HT1080 (cell line): Measurements from ENCODE around the gene ELFN1. TPM values are rescaled to one million over a fixed set of nuclear protein-coding genes. Genes with fewer than 3 reads are reported as not detected.

Source experiments
- DNase-seq: peaks from one replicate; pipeline ENCODE4 v3.0.0-alpha.2; 2015; ENCODE audit warnings: low read depth
- total RNA-seq: library from RNA; depleted of rRNA; stranded (reverse); fragments of >200 nt; shearing (Covaris generic); gene quantifications from 2 replicates; pipeline ENCODE4 v1.2.3, GENCODE V29; 2014

The ELFN1 gene
- total RNA-seq, 1 experiment from 2014 or later: 11.1 TPM

DNA sequence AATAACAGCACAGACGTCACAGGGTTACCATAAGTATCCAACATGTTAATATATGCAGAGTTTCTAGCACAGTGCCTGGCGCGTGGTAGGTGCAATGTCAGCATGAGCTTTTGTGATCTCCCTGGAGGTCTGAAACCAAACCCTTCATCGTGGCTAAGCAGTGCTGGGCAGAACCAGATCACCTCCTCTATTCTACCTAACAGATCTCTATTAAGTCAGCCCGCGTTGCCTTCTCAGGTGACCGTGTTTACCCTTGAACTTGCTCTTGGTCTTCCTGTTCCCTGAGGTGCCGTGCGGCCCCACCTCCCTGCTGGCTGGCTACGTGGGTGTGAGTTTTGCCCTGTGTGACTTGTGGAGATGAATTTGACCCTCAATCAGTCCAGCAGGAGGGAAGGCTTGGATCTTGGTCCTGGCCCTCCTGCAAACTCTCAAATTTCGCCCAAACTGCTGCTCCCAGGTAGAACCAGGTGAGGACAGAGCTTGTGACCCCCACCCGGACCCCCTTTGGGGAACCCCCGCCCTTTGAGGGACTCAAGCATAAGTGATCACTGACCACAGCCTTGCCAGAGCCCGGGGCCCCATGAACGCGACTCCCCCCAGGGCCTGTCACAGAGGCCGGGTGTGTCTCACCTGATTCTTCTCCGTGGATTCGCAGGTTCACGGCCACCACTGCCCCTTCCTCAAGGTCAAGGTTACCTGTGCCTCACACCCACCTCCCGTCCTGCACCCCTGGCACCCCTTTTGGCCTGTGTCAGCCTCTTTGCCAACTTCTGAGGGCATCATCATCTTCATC is 54.2 kb downstream of the ELFN1 start:
- DNase-seq: no peak

- no peak for DNase-seq
Measured at GRCh38 chr7:1725199-1725690, 55.2 kb downstream of the ELFN1 start.

GRCh38 chr7:1725766-1726630 is 55.9 kb downstream of the ELFN1 start:
- DNase-seq: no peak

DNA sequence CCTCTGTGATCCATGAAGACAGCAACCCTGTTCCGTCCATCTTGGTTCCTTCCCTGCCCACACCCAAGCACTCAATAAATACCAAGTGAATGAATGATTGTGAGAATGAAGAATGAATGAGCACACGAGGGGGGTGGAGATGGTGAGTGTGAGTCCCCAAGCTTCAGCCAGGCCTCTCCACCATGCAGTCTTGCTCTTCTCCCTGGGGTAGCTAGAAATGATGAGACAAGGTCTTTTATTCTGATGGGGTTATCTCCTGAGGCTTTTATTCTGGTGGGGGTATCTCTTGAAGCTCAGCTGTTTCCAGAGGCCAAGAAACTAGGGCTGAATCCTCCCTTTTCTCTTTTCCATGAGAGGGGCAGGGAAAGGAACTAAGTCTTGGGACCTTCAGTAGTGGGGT is 57.0 kb downstream of the ELFN1 start:
- DNase-seq: no peak

- DNase-seq: no peak
Measured at GRCh38 chr7:1727812-1728570, 57.9 kb downstream of the ELFN1 start.

GRCh38 chr7:1729183-1729582 is 59.1 kb downstream of the ELFN1 start:
- DNase-seq: no peak

GRCh38 chr7:1729773-1730172 is 59.7 kb downstream of the ELFN1 start:
- DNase-seq: no peak

- no peak for DNase-seq
Measured at GRCh38 chr7:1732072-1732471, 62.0 kb downstream of the ELFN1 start.

DNA sequence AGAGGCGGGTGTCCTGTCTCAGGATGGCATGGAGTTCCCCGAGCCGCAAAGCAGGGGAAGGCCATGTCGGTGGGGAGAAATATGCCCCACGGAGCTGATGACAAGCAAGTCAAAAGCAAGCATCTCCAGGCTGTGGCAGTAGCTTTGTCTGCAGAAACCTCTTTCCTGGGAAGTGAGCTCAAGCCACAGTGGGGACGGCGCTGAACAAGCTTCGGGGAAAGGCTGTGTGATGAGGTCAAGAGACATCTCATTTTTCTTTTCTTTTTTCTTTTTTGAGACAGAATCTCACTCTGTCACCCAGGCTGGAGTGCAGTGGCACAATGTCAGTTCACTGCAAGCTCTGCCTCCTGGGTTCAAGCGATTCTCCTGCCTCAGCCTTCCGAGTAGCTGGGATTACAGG is 62.6 kb downstream of the ELFN1 start:
- DNase-seq: no peak

DNA sequence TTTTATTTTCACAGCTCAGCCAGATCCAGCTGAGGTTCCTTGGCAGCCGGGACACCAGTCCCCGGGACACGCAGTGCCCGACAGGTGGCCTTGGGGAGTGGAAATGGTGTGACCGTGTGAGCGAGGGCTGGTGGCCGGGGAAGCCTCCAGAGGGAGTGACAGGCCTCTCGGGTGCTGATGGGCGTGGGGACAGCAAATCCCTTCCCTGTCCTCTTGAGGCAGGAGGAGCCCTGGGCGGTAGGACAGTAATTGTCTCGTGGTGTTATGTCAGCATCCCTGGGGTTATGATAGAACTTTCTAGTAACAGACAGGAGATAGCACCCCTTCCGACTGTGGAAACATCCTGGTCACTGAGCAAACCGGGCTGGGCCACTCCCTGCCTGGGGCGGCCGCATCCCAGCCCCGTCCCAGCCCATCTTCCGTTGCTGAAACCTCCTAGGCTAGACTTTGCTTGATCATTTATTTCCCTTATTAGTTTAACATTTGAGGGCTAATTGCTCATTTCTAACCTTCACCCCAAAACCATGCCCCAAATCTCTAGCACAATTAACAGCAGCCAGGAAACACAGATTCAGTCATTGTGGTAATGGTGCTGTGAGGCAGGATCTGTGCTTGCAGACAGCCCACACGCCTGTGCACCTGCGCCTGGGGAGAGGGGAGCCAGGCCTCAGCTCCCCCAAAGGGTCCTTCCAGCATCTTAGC is 63.3 kb downstream of the ELFN1 start:
- no peak for DNase-seq

DNA sequence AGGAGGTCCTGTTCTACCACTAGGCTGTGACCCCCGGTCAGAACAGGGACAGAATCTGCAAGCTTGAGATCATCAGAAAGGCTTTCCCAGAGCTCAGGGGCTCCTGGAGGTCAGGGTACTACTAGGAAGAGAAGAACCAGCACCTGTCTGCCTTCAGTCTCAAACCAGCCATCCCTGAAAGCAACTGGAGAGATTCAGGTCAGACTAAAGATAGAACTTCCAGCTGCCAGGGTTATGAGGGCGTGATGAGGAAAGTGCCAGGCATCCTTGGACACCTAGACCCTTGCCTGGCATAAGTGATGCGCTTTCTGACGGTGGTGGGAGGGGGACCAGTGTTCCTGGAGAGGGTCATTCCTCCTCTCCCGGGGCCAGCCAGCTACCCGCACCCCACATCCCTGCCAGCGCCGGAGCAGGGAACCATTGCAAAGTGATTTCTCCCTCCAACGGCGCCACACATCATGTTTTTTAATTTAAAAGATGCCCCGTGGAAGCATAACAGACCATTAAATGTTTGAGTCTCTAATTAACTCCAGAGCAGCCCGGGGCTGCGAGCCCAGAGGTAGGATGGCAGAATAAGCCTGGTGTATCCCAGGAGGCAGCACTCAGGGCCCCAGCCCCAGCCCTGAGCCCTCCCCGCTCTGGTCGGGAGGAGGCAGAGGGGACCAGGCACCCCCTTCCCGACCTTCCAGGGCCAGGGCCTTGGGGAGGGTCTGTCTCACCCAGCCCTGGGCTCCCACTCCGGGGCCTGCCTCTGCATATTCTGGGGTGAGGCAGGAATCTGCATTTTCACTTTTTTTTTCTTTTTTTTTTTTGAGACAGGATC is 64.0 kb downstream of the ELFN1 start:
- no peak for DNase-seq

DNA sequence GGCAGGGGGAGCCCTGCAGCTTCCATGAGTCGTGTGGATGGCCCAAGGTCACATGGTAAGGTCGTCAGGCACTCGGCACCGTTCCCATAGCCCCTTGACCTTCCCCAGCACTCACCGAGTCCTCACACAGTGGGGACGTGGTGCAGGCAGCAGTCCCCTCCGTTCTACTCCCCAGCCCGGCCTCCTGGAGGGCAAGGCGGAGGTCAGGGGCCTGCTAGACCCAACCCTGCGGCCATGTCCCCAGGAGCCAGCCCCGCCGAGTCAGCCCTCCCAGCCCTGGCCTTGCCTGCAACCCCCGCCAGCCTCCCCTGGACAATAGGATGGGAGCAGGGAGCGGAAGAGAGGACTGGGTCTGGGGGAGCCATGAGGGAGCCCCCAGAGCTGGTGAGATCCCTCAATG is 65.2 kb downstream of the ELFN1 start:
- no peak for DNase-seq

DNA sequence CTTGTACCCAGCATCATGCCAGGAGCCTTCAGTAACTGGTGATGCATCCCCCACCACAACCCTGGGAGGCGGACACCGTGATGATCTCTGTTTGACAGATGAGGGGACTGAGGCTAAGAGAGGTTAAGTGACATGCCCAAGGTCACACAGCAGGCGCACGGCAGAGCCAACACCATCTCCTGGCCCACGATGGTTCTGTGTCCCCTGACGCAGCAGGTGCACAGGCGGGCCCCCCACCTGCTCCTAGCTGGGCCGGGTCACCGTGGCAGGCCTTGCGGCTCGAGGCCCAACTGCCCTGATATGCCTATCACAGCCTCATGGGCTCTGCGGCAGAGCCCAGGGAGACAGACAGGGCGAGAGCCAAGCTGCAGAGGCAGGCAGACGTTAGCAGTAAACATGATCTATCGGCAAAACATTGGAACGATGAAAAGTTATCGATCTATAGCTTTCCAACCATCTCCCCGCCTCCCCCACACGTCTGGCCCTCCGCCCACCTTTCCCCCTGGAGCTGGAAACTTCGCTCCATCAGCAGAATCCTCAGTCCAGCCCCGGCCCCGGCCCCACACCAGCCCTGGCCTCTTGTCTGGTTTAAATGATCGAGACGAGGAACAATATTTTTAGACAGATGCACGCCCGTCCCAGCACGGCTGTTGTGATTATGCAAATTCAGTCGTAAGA is 65.9 kb downstream of the ELFN1 start:
- no peak for DNase-seq

DNA sequence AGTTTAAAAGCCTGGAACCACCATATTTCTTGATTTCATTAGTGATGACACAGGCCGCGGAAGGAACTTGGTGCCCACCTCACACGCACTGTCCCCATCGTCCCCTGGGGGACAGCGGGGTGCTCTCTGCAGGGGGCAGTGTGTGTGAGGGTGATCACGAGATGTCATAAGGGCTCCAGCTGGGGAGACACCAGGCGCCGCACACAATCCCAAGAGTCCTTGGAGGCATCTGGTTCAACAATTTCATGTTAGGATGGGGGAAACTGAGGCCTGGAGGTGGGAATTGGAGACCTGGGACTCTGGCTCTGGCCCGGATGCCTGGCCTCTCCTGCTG is 66.4 kb downstream of the ELFN1 start:
- DNase-seq: no peak

DNA sequence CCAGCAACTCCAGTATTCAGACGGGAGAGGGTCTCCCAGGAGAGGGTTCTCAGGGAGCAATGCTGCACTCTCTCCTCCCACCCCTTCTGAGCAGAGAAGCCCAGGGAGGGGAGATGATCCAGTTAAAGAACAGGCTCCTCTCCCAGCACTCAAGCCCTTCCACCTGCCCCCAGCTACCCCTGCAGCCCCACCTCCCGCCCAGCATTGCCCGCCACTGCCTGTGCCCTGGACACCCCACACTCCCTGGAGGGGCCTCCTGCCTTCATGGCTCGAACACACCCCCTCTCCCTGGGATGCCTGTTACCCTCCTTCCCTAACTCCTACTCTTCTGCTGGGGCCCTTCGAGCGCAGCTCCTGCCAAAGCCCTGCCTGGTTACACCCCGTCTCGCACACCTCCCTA is 66.8 kb downstream of the ELFN1 start:
- DNase-seq: no peak

- no peak for DNase-seq
Measured at GRCh38 chr7:1737523-1737922, 67.4 kb downstream of the ELFN1 start.

GRCh38 chr7:1737956-1738355 is 67.9 kb downstream of the ELFN1 start:
- DNase-seq: no peak

DNA sequence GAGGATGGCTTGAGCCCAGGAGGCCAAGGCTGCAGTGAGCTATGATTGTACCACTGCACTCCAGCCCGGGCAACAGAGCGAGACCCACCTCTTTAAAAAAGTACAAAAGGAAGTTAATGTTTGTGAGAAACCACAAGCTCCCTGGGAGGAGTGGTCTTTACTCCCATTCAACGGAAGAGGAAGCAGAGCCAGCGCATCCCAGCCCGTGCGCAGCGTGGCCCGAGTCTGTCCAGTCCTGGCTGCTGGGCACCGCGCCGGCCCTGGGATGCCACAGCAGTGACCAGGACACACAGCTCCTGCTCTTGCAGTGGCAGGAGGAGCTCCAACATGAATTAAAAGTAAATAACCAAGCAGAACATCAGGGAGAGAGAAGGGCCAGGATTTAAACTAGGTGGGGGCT is 68.4 kb downstream of the ELFN1 start:
- DNase-seq: no peak

GRCh38 chr7:1738956-1739355 is 68.9 kb downstream of the ELFN1 start:
- DNase-seq: no peak

DNA sequence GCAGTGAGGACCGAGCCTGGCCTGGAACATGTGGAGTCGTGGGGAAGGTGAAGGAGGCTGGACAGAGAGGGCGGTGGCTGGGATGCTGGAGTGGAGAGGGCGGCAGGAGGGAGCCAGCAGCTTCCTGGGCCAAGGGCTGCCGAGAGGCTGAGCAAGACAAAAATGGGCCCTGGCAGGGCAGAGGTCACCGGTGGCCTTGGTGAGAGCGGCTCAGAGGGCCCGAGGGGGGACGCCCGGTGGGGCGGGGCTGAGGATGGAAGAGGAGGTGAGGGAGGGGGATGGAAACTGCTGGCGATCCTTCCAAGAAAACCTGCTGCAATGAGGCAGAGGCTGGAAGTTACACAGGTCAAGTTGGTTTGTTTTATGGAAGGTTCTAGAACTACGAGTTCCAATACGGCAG is 69.5 kb downstream of the ELFN1 start:
- DNase-seq: no peak
